ENCODE measurements around the gene GRIP2.

GRCh38 chr3:14577897-14578296 is 37.8 kb upstream of the GRIP2 start:
- peak in 1 of 2 donors; percentile 8 for TF ChIP-seq CTCF (conservative IDR thresholded peaks at IDR 0.05 in 1 of 2, IDR thresholded peaks at IDR 0.05 in 1 of 2; ENCODE audit: extremely low read depth in 1 of 2, insufficient read depth in 1 of 2, low read depth in 1 of 2, low read length in 2 of 2)
- TF ChIP-seq EZH2 (IDR thresholded peaks at IDR 0.05; ENCODE audit: borderline replicate concordance, low read length) = no peak

Measured in mammary epithelial cell (primary cell).